Activated naive CD8-positive, alpha-beta T cell treated with anti-CD3 and anti-CD28 coated beads, Interleukin-2, amount 10 ng/mL, durations not matched to agents 7 days and 5 days (primary cell): ENCODE results near the gene TECR. TPM values are rescaled to one million over a fixed set of nuclear protein-coding genes. Genes with fewer than 3 reads are reported as not detected.
"Not testable (repeated sequence)": the region's sequence is repeated elsewhere in the genome, so short reads cannot be mapped to it uniquely, and the experiment has no call there.

Experiments used
- ATAC-seq: fragments of 150-1000 bp; cut with Tn5 transposase; one replicate; pipeline ENCODE4 v1.10.0; 2021; ENCODE audit warnings: low read depth, moderate library complexity
- POLR2A ChIA-PET: fragments of 350-600 bp; sonication (Branson Sonifier 250); formaldehyde crosslinking; loops from one replicate; lab custom pipeline; 2021; ENCODE audit warnings: antibody characterized with exemption; lab: Charles Lee
- DNase-seq: peaks from one replicate; pipeline ENCODE4 v3.0.0; 2021
- H3K27ac Mint-ChIP-seq: one replicate; pipeline ENCODE4 v1.8.0; 2022; ENCODE audit warnings: mild to moderate bottlenecking, mixed read lengths
- H3K27me3 Mint-ChIP-seq: one replicate; pipeline ENCODE4 v1.8.0; 2022; ENCODE audit warnings: mild to moderate bottlenecking, moderate library complexity, mixed read lengths
- H3K36me3 Mint-ChIP-seq: one replicate; pipeline ENCODE4 v1.8.0; 2021; ENCODE audit warnings: mild to moderate bottlenecking, mixed read lengths
- H3K4me1 Mint-ChIP-seq: one replicate; pipeline ENCODE4 v1.8.0; 2021; ENCODE audit warnings: mixed read lengths
- H3K4me3 Mint-ChIP-seq: one replicate; pipeline ENCODE4 v1.8.0; 2022; ENCODE audit warnings: mild to moderate bottlenecking, moderate library complexity, mixed read lengths
- H3K9me3 Mint-ChIP-seq: one replicate; pipeline ENCODE4 v1.8.0; 2021; ENCODE audit warnings: mixed read lengths
- total RNA-seq, 2 experiments: library from RNA; stranded (reverse); gene quantifications; one replicate each; pipeline ENCODE4 v1.2.3, GENCODE V29; 2021

Gene TECR
- total RNA-seq, 2 experiments from 2014 or later: 161 to 168 TPM

DNA sequence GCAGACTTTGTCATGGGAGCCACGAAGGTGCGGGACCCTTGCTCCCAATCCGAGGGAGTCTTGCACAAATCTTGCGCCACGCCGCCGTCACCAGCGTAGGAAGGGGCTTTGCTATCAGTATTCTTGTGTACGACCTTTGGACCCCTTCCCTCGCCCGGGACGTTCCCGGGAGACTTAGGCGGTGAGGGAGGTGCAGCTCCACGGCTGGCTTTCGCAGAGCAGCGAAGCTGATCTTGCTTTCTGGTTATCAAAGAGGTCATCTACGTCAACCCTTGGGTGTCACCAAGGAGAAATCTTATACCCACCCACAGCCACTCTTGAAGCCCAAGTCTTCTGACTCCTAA, 583 bp downstream of the TECR start:
- POLR2A ChIA-PET: interaction anchor here (0.6 to 3.6 kb wide), 5 partner anchors 12 to 448 kb away, joined by 3 to 34 read pairs (median 6); partner anchors contain the start of gene DNAJB1
- Mint-ChIP-seq H3K9me3 (no peaks in the 10 kb centered on the region), H3K27me3 (no peaks in the 10 kb centered on the region), H3K36me3 (peaks cover 7% of the 10 kb centered on the region), H3K4me1 (peaks cover 13% of the 10 kb centered on the region), H3K27ac (peak overlapping the region; percentile 96), H3K4me3 (peak overlapping the region; percentile 97)
- no peak for ATAC-seq
- DNase-seq: no peak

DNA sequence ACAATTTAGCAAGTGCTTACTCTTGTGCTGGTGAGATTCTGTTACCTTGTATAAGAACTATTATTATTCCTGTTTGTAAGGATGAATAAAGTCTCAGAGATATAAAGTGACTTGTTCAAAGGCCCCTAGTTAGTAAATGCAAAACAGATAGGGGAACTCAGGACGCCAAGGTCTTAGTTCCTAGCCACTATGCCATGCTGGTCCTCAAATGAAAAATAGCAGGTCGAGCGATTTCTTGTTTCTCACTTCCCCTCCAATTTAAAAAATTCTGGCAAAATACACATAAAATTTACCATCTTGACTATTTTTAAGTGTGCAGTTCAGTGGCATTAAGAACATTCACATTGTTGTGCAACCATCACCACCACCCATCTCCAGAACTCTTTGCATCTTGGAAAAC, 1.1 kb downstream of the TECR start:
- Mint-ChIP-seq H3K4me3 (peak overlapping the region; percentile 61), H3K9me3 (no peaks in the 10 kb centered on the region), H3K36me3 (peaks cover 7% of the 10 kb centered on the region), H3K27me3 (no peaks in the 10 kb centered on the region), H3K27ac (peak overlapping the region; percentile 34), H3K4me1 (peaks cover 10% of the 10 kb centered on the region)
- ATAC-seq (no peak), DNase-seq (no peak)
- POLR2A ChIA-PET: interaction anchor here (1.1 to 3.6 kb wide), 3 partner anchors 13 to 26 kb away, joined by 5 to 34 read pairs (median 7); partner anchors contain the start of gene DNAJB1

DNA sequence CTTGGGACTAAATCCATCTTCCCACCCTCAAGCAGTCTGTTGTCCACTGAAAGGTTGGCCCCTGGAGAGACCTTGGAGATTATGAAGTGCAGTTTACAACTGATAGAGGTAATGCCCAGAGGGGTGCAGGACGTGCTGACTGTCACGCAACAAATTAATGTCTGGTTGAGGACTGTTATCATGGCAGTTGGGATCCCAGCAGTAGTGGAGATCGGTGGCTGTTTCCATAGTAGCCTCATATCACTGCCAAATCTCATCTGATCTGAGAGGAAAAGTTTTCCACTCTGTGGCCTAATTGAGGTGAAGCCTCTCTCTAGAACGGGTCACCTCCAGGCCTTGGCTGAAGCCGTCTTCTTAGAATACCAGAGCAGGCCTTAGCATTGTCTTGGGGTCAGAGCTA, 4.1 kb downstream of the TECR start:
- POLR2A ChIA-PET: interaction anchor here (2.0 kb wide), 1 partner anchor 15 kb away, joined by 12 read pairs; the partner anchor contains the start of gene DNAJB1
- Mint-ChIP-seq H3K9me3 (no peaks in the 10 kb centered on the region), H3K27ac (no peak overlapping the region), H3K36me3 (peaks cover 7% of the 10 kb centered on the region), H3K4me1 (peaks cover 9% of the 10 kb centered on the region), H3K4me3 (no peak overlapping the region), H3K27me3 (no peaks in the 10 kb centered on the region)
- no peak for ATAC-seq
- no peak for DNase-seq

DNA sequence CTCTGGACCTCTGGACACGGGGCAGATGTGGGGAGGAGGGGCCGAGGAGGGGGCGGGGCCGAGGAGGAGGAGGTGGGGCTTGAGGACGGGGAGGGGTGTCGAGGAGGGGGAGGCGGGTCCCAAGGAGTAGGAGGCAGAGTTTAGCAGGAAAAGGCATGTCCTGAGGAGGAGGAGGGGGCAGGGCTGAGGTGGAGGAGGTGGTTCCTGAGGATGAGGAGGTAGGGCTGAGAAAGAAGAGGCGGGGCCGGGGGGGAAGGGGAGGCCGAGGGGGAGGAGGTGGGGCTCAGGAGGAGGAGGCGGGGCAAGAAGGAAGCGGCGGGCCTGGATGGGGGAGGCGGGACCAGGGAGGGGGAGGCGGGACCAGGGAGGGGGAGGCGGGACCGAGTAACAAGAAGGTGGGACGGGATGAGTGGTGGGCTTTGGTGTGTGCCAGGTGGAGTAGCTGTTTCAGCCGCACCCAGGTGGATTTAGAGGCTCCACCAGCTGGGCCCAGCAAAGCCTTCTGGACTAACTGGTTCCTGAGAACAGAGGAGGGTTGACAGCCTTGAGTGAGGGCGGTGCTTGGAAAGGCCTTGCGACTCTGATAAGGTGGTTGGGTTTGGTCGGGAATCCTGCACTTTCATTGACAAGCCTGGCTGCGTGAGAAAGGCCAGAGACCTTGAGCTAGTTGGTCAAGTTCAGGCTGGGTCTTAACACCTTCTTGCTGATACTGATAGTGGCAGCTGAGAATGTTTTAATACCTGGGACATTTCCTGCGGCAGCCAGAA, 7.7 kb downstream of the TECR start:
- ATAC-seq (peak; percentile 63), DNase-seq (no peak)
- H3K27ac Mint-ChIP-seq: no peak overlapping the region
- peaks cover 9% of the 10 kb centered on the region for H3K36me3 Mint-ChIP-seq
- H3K4me1 Mint-ChIP-seq: peaks cover 4% of the 10 kb centered on the region
- H3K4me3 Mint-ChIP-seq: no peak overlapping the region
- POLR2A ChIA-PET: interaction anchor here (0.8 to 1.0 kb wide), 2 partner anchors 19 to 31 kb away, joined by 3 to 8 read pairs; partner anchors contain the start of gene DNAJB1
- H3K9me3 Mint-ChIP-seq: no peaks in the 10 kb centered on the region
- H3K27me3 Mint-ChIP-seq: no peaks in the 10 kb centered on the region

DNA sequence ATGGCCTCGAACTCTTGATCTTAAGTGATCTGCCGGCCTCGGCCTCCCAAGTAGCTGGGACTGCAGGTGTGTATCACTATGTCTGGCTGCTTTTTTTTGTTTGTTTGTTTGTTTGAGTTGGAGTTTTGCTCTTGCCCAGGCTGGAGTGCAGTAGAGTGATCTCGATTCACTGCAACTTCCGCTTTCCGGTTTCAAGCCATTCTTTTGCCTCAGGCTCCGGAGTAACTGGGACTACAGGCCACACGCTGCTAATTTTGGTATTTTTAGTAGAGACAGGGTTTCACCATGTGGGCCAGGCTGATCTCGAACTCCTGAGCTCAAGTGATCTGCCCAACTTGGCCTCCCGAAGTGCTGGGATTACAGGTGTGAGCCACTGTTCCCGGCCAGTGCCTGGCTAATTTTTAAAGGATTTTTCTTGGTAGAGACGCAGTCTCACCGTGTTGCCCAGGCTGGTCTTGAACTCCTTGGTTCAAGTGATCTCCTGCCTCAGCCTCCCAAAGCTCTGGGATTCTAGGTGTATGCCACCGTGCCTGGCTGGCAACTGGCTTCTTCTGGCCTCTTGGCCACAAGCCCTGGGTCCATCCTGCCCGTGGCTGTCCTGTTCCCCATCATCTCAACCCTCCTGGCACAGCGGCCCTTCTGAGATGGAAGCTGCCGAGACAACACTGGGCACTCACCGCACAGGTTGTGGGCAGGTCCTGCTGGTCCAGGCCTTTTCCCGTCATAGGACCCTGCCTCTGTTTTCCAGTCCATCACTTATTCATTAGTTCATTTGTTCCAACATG, 11.5 kb downstream of the TECR start:
- POLR2A ChIA-PET: no interaction called here
- ATAC-seq (no peak), DNase-seq (no peak)
- peaks cover 6% of the 10 kb centered on the region for H3K36me3 Mint-ChIP-seq
- H3K4me1 Mint-ChIP-seq: peaks cover 4% of the 10 kb centered on the region
- no peaks in the 10 kb centered on the region for H3K9me3 Mint-ChIP-seq
- H3K27ac Mint-ChIP-seq: no peak overlapping the region
- H3K27me3 Mint-ChIP-seq: no peaks in the 10 kb centered on the region
- H3K4me3 Mint-ChIP-seq: no peak overlapping the region

DNA sequence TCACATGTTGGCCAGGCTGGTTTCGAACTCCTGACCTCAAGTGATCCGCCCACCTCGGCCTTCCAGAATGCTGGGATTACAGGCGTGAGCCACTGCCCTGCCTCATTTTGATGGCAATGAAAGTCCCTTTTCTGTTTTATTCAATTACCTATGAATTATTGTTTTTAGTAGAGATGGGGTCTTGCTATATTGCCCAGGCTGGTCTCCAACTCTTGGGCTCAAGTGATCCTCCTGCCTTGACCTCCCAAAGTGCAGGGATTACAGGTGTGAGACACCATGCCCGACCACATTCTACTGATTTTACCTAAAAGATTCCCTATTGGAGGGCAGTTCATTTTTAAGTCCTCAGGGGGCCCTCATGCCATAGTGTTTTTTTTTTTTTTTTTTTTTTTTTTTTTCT, 12.6 kb downstream of the TECR start:
- H3K4me1 Mint-ChIP-seq, ATAC-seq, H3K27me3 Mint-ChIP-seq, POLR2A ChIA-PET, H3K9me3 Mint-ChIP-seq, H3K27ac Mint-ChIP-seq, H3K4me3 Mint-ChIP-seq, DNase-seq, H3K36me3 Mint-ChIP-seq: not testable (repeated sequence)

DNA sequence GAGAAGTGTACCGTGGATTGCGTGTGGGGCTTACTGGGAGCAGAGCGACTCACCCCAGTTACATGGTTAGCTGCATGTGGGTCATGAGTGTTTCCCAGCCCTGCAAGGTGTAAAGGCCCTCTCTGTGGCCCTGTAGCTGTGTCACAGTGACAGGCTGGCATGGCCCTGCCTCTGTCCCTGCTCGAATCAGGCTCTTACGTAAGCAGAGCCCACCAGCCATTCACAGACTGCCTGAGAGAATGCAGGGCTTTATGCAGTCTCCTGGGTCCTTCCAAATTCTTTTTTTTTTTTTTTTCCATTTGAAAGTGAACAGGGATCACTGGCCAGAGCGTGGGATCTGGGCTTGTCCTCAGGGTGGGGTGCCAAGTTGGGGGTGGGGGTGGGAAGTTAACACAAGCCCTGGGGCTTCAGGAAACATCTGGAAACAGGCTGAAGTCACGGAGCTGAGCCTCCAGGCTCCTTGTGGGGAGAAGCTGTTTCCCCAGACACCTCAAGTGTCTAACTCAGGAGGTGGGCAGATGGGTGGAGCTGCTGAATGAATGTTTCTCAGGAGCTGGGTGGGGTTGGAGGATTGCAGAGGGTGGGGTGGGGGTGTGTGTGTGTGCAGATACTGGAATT, 13.4 kb downstream of the TECR start:
- DNase-seq: no peak
- Mint-ChIP-seq H3K4me1 (peaks cover 3% of the 10 kb centered on the region), H3K36me3 (peaks cover 8% of the 10 kb centered on the region), H3K9me3 (no peaks in the 10 kb centered on the region), H3K27ac (no peak overlapping the region), H3K4me3 (no peak overlapping the region), H3K27me3 (no peaks in the 10 kb centered on the region)
- POLR2A ChIA-PET: interaction anchor here (0.6 kb wide), 1 partner anchor 786 kb away, joined by 3 read pairs; no protein-coding TSS in a partner anchor
- ATAC-seq: no peak

DNA sequence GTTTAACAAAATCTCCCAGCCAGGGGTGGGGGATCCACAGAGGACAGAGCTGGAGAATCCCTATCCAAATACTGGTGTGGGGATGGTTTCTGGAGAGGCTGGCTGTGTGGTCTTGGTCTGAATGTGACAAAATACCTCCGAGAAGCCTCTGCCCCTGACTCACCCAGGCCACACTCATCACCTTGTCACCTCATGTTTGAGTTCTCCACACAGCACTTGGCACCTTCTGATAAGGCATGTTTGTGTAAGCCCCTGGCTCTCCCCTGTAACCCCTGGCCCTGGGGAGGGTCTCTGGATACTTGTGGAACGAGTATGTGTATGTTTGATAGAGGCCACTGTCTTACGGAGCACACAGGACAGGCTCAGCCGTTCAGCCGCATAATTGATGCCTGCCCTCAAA, 14.7 kb downstream of the TECR start:
- no peaks in the 10 kb centered on the region for H3K27me3 Mint-ChIP-seq
- no peaks in the 10 kb centered on the region for H3K9me3 Mint-ChIP-seq
- H3K4me3 Mint-ChIP-seq: no peak overlapping the region
- peaks cover 3% of the 10 kb centered on the region for H3K4me1 Mint-ChIP-seq
- POLR2A ChIA-PET: no interaction called here
- H3K36me3 Mint-ChIP-seq: peaks cover 10% of the 10 kb centered on the region
- DNase-seq (no peak), ATAC-seq (no peak)
- H3K27ac Mint-ChIP-seq: no peak overlapping the region

DNA sequence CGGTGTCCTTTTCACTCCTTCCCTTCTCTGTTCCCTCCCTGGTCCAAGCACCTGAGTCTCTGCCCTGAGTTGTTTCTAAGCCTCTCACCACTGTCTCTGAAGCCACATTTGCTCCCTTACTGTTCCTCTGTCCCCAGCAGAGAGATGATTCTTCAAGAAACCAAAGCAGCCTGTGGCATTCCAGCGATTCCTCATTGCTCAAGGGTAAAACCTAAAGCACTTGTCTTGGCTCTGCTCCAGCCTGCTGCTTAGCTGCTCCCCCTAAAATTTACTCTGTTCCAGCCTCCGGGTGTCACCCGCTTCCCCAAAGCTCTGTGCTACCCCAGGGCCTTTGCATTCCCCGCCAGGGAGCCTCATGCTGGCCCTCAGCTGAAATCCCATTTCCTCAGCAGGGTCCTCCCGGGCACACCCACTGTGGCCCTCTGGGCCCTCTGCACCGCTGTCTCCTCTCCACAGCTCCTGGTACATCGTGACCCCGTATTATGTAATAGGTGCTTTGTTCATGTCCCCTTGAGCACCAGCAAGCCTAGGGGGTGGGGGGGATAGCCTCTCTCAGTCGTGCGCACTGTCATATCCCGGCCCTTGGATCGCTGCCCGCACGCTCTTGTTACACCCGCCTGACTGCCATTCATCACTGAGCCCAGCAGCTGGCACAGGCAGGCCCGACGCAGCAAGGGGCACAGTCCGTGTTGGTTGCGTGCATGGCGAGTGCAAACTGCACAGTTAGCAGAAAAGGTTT, 15.8 kb downstream of the TECR start:
- DNase-seq: no peak
- Mint-ChIP-seq H3K36me3 (peaks cover 9% of the 10 kb centered on the region), H3K4me1 (peaks cover 5% of the 10 kb centered on the region), H3K4me3 (no peak overlapping the region), H3K9me3 (no peaks in the 10 kb centered on the region), H3K27me3 (no peaks in the 10 kb centered on the region), H3K27ac (no peak overlapping the region)
- no peak for ATAC-seq
- POLR2A ChIA-PET: no interaction called here

DNA sequence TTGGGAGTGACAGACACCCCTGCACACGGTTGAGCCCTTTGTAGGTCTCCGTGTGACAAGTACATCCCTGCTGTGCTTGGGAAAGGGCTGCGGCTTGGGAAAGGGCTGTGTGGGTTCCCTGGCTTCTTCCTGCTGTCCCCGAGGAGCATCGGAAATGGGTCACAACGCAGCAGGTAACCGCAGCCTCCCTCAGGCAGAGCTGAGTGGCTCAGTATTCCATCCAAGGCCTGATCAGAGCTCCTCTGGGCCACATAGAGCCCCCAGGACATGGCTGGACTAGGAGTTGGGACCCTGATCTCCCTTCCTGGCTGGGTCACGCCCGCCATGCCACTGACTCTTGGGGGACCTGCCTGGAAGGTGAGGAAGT, 16.3 kb downstream of the TECR start:
- POLR2A ChIA-PET: no interaction called here
- Mint-ChIP-seq H3K4me3 (no peak overlapping the region), H3K9me3 (no peaks in the 10 kb centered on the region), H3K36me3 (peaks cover 9% of the 10 kb centered on the region), H3K27me3 (no peaks in the 10 kb centered on the region), H3K4me1 (peaks cover 5% of the 10 kb centered on the region), H3K27ac (no peak overlapping the region)
- no peak for ATAC-seq
- DNase-seq: no peak

DNA sequence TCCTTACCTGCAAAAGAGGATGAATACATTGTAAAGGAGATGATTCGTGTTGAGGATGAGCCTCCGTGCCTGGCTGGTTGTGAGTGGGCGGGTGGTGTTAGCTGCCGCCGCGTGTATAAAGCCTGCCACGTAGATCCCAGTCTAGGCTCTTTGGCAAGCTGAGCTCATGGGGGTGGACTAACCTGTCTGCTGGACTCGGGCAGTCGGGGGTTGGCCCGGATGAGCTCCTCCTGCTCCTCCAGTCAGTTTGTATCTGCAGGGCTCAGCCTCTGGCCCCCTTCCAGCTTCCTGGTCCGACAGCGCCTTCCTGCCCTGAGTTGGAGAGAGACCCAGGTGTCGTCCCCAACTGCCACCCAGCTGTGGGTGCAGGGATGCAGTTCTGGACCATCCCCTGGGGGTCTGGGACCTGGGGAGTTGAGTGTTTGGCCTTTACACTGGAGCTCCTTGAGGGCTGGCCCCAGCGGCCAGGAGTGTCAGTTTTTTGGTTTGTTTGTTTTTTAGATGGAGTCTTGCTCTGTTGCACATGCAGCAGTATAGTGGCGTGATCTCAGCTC, 20.9 kb downstream of the TECR start:
- ATAC-seq (no peak), DNase-seq (no peak)
- POLR2A ChIA-PET: interaction anchor here (0.5 to 2.2 kb wide), 3 partner anchors 32 to 921 kb away, joined by 5 to 10 read pairs (median 7); partner anchors contain the start of gene DNAJB1
- H3K4me1 Mint-ChIP-seq: peaks cover 10% of the 10 kb centered on the region
- H3K9me3 Mint-ChIP-seq: no peaks in the 10 kb centered on the region
- no peak overlapping the region for H3K4me3 Mint-ChIP-seq
- no peak overlapping the region for H3K27ac Mint-ChIP-seq
- H3K36me3 Mint-ChIP-seq: peaks cover 7% of the 10 kb centered on the region
- no peaks in the 10 kb centered on the region for H3K27me3 Mint-ChIP-seq

DNA sequence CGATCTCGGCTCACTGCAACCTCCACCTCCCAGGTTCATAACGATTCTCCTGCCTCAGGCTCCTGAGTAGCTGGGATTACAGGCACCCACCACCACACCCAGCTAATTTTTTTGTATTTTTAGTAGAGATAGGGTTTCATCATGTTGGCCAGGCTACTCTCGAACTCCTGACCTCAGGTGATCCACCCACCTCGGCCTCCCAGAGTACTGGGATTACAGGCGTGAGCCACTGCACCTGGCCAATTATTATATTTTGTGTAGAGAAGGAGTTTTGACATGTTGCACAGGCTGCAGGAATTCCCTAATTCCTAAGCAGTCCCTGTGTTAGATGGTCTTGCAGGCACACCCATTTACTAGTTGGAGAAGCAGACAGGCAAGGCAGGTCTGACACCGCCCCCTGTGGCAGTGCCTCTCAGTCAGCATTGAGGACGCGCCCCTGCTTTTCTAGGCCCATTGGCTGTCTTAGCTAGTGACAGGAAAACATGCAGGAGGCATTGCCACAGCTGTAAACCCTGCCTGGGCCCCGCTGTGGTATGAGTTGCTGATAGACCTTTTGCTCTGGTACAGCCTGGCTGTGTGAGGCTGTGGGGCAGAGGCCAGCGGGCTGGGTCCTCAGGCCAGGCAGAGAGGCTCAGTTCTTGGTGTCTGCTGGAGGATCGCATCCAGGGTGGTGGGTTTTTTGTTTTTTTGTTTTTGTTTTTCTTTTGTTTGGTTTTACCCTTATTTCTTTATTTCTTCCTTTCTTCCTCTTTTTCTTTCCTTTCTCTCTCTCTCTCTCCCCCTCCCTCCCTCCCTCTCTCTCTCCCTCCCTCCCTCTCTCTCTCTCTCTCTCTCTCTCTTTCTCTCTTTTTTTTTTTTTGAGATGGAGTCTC, 22.0 kb downstream of the TECR start:
- POLR2A ChIA-PET: interaction anchor here (0.5 to 2.2 kb wide), 4 partner anchors 26 to 922 kb away, joined by 3 to 10 read pairs (median 6); partner anchors contain the start of gene DNAJB1
- Mint-ChIP-seq H3K4me3 (peak overlapping the region; percentile 47), H3K27ac (peak overlapping the region; percentile 78), H3K4me1 (peaks cover 17% of the 10 kb centered on the region)
- peak; percentile 99 for ATAC-seq
- not testable (repeated sequence) for H3K36me3 Mint-ChIP-seq, H3K27me3 Mint-ChIP-seq, H3K9me3 Mint-ChIP-seq
- peak; percentile 73 for DNase-seq
